ENCODE data around the gene CAVIN3. TPM values are rescaled to one million over a fixed set of nuclear protein-coding genes. Genes with fewer than 3 reads are reported as not detected.

CAVIN3 gene
- total RNA-seq, 1 experiment from 2014 or later = 41.5 TPM

DNA sequence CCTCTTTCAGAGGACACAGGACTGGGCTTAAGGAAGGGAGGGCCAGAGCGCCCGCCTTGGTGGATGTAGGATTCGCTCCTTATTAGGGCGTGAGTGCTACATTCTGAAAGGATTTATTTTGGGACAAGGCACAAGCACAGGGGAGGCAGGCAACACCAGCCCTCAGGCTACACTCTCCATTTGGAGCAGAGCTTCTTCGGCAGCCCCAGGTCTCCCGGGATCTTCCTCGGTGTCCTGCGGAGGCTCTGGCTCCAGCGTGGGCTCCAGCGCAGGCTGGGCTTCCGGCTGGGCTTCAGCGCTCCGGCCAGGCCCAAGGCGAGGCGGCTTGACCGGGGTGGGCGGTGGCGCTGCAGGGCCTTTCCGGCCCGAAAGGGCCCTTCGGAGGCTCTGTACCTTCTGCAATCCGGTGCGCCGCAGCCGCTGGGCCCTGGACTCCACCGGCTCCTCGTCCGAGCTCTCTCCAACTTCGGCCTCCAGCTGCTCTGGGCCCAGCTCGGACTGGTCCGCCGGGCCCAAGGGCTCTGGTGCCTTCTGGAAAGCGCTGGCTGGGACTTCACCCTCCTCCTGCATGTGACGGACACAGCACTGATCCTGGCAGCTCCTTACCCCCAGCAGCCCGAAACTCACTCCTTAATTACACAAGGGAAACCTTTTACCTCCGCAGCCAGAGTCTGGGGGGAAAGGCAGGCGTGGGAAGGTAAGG is 1.1 kb downstream of the CAVIN3 start:
- Mint-ChIP-seq H3K9me3 (no peaks in the 10 kb centered on the region), H3K36me3 (no peaks in the 10 kb centered on the region), H3K27me3 (ENCODE audit: low read depth) (peaks cover 16% of the 10 kb centered on the region), H3K4me1 (peaks cover 52% of the 10 kb centered on the region), H3K4me3 (peak overlapping the region; percentile 77), H3K27ac (peak overlapping the region; percentile 92)
- POLR2A ChIA-PET = interaction anchor here (0.9 to 2.6 kb wide), 6 partner anchors 9 to 229 kb away, joined by 3 to 9 read pairs (median 4); partner anchors contain the start of genes ARFIP2, CCKBR and TIMM10B
- ATAC-seq (peak; percentile 18), DNase-seq (ENCODE audit: low spot score) (peak; percentile 64)
- TF ChIP-seq RELA (CRISPR knock-in tag; IDR thresholded peaks at IDR 0.05; ENCODE audit: borderline replicate concordance) (peak; percentile 60; the same call in 1 of the 2 replicates), ESRRA (CRISPR knock-in tag; IDR thresholded peaks at IDR 0.05; ENCODE audit: borderline replicate concordance) (0 out of 2 replicates have a peak, but pooled peaks have one; percentile 36), KAT7 (CRISPR knock-in tag; IDR thresholded peaks at IDR 0.05; ENCODE audit: borderline replicate concordance) (0 out of 2 replicates have a peak, but pooled peaks have one; percentile 32), CREM (CRISPR knock-in tag; IDR thresholded peaks at IDR 0.05) (0 out of 2 replicates have a peak, but pooled peaks have one; percentile 59), MYBL2 (CRISPR knock-in tag; IDR thresholded peaks at IDR 0.05) (no peak), SOX15 (CRISPR knock-in tag; IDR thresholded peaks at IDR 0.05) (no peak), HMGXB4 (CRISPR knock-in tag; IDR thresholded peaks at IDR 0.05) (peak; percentile 59; the same call in 1 of the 2 replicates), TP53 (CRISPR knock-in tag; IDR thresholded peaks at IDR 0.05) (0 out of 2 replicates have a peak, but pooled peaks have one; percentile 27)
- TF ChIP-seq, protein P1, sequence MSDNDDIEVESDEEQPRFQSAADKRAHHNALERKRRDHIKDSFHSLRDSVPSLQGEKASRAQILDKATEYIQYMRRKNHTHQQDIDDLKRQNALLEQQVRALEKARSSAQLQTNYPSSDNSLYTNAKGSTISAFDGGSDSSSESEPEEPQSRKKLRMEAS (CRISPR knock-in tag; IDR thresholded peaks at IDR 0.05) = peak; percentile 48; the same call in 1 of the 2 replicates
- CTCF ChIA-PET = interaction anchor here (0.8 to 8.6 kb wide), 12 partner anchors 9 to 85 kb away, joined by 3 to 102 read pairs (median 6); partner anchors contain the start of gene FHIP1B

DNA sequence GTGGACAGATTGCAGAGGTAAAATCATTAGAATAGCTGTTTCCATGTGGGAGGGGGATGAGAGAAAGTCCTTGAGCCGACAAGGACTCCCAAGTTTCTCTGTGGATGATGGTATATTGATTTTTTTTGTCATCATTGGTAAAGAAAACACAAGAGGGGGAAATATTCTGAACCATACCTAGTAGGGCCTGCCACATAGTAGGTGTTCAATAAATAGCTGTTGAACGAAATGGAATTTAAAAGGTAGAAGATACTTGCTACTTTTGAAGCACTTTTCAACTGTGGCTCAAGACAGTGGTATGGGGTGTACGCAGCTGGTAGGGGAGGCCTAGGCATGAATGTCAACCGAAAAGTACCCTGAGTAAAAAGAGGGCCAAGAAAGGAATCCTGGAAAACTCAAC is 2.1 kb downstream of the CAVIN3 start:
- Mint-ChIP-seq H3K27me3 (ENCODE audit: low read depth) (peaks cover 16% of the 10 kb centered on the region), H3K9me3 (no peaks in the 10 kb centered on the region), H3K27ac (no peak overlapping the region), H3K36me3 (no peaks in the 10 kb centered on the region), H3K4me1 (peaks cover 45% of the 10 kb centered on the region), H3K4me3 (peak overlapping the region; percentile 77)
- CTCF ChIA-PET = interaction anchor here (1.5 to 8.6 kb wide), 6 partner anchors 11 to 68 kb away, joined by 5 to 102 read pairs (median 18); partner anchors contain the start of gene CCKBR
- POLR2A ChIA-PET = no interaction called here
- ATAC-seq (no peak), DNase-seq (ENCODE audit: low spot score) (no peak)
- TF ChIP-seq E2F5 (CRISPR knock-in tag; IDR thresholded peaks at IDR 0.05) (no peak), PRRX2 (CRISPR knock-in tag; IDR thresholded peaks at IDR 0.05) (no peak)

DNA sequence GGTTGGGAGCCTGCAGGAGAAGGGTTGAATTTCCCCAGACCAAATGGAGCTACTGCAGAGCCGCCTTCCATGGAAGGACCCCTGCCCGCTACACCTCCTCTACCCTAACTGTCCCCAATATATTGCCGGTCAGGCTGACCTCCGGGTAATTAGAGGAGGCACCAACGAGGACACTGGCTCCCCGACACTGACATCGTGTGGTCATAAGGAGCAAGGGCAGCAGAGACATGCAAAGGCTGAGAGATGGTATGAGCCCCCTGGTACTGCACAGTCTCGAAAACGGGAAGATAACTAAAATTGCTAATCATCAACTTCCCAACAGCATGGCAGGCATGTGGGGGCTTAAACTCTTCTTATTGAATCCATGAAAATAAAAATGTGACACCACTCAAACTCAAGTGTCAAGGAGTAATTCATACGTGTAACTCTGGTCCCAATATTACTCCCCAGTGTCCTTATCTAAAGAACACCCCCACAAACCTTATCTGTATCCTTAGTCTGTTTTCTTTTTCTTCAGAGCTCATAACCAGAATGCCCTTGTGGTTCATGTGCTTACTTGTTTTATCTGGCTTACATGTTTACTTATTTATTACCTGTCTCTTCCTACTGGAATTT is 4.4 kb downstream of the CAVIN3 start:
- peak; percentile 68 for DNase-seq (ENCODE audit: low spot score)
- peaks cover 9% of the 10 kb centered on the region for H3K27me3 Mint-ChIP-seq (ENCODE audit: low read depth)
- no peak overlapping the region for H3K4me3 Mint-ChIP-seq
- H3K36me3 Mint-ChIP-seq = no peaks in the 10 kb centered on the region
- peak; percentile 65 for ATAC-seq
- no peak for TF ChIP-seq MYBL2 (CRISPR knock-in tag; IDR thresholded peaks at IDR 0.05)
- no peak for TF ChIP-seq E2F5 (CRISPR knock-in tag; IDR thresholded peaks at IDR 0.05)
- no peak for TF ChIP-seq ZNF121 (CRISPR knock-in tag; IDR thresholded peaks at IDR 0.05)
- TF ChIP-seq, protein P2, sequence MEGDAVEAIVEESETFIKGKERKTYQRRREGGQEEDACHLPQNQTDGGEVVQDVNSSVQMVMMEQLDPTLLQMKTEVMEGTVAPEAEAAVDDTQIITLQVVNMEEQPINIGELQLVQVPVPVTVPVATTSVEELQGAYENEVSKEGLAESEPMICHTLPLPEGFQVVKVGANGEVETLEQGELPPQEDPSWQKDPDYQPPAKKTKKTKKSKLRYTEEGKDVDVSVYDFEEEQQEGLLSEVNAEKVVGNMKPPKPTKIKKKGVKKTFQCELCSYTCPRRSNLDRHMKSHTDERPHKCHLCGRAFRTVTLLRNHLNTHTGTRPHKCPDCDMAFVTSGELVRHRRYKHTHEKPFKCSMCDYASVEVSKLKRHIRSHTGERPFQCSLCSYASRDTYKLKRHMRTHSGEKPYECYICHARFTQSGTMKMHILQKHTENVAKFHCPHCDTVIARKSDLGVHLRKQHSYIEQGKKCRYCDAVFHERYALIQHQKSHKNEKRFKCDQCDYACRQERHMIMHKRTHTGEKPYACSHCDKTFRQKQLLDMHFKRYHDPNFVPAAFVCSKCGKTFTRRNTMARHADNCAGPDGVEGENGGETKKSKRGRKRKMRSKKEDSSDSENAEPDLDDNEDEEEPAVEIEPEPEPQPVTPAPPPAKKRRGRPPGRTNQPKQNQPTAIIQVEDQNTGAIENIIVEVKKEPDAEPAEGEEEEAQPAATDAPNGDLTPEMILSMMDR (IDR thresholded peaks at IDR 0.05) = peak; percentile 69
- TF ChIP-seq CREB1 (CRISPR knock-in tag; IDR thresholded peaks at IDR 0.05) = no peak
- TF ChIP-seq, protein P3, sequence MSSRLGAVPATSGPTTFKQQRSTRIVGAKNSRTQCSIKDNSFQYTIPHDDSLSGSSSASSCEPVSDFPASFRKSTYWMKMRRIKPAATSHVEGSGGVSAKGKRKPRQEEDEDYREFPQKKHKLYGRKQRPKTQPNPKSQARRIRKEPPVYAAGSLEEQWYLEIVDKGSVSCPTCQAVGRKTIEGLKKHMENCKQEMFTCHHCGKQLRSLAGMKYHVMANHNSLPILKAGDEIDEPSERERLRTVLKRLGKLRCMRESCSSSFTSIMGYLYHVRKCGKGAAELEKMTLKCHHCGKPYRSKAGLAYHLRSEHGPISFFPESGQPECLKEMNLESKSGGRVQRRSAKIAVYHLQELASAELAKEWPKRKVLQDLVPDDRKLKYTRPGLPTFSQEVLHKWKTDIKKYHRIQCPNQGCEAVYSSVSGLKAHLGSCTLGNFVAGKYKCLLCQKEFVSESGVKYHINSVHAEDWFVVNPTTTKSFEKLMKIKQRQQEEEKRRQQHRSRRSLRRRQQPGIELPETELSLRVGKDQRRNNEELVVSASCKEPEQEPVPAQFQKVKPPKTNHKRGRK (CRISPR knock-in tag; IDR thresholded peaks at IDR 0.05; ENCODE audit: borderline replicate concordance) = no peak
- TF ChIP-seq MXD4 (CRISPR knock-in tag; IDR thresholded peaks at IDR 0.05; ENCODE audit: borderline replicate concordance) = no peak
- TF ChIP-seq CBFB (CRISPR knock-in tag; IDR thresholded peaks at IDR 0.05; ENCODE audit: low read depth) = no peak
- POLR2A ChIA-PET = no interaction called here
- H3K4me1 Mint-ChIP-seq = peaks cover 22% of the 10 kb centered on the region
- CTCF ChIA-PET = interaction anchor here (0.9 to 8.6 kb wide), 17 partner anchors 10 to 291 kb away, joined by 3 to 102 read pairs (median 6); partner anchors contain the start of gene CCKBR
- H3K27ac Mint-ChIP-seq = no peak overlapping the region
- H3K9me3 Mint-ChIP-seq = no peaks in the 10 kb centered on the region

All from WTC11 (cell line).